Skeletal muscle tissue (tissue), 4 donors: ENCODE measurements around the gene RANGAP1. TPM values are rescaled to one million over a fixed set of nuclear protein-coding genes. Genes with fewer than 3 reads are reported as not detected.

Experiments used
- H3K27ac ChIP-seq: one replicate; pipeline ENCODE4 v1.7.0; 2013; ENCODE audit warnings: mild to moderate bottlenecking, low read depth, low read length, inconsistent platforms
- H3K27me3 ChIP-seq, 3 donors: one replicate each; pipeline ENCODE4 v1.7.0; 2013; ENCODE audit warnings: low read length in 3 of 3; ENCODE audit not compliant: control insufficient read depth in 3 of 3, insufficient read depth in 3 of 3
- H3K36me3 ChIP-seq, 3 donors: one replicate each; pipeline ENCODE4 v1.7.0; 2013; ENCODE audit warnings: low read length in 3 of 3; ENCODE audit not compliant: control insufficient read depth in 3 of 3, insufficient read depth in 3 of 3
- H3K4me1 ChIP-seq, 3 donors: one replicate each; pipeline ENCODE4 v1.7.0; 2013; ENCODE audit warnings: low read length in 3 of 3, mild to moderate bottlenecking in 3 of 3; ENCODE audit not compliant: control insufficient read depth in 3 of 3, insufficient read depth in 3 of 3
- H3K4me3 ChIP-seq, 3 donors: one replicate each; pipeline ENCODE4 v1.7.0; 2013; ENCODE audit warnings: low read length in 3 of 3
- H3K9ac ChIP-seq, 3 donors: one replicate each; pipeline ENCODE4 v1.7.0; 2013; ENCODE audit warnings: low read length in 3 of 3, mild to moderate bottlenecking in 3 of 3, moderate library complexity in 2 of 3, low read depth in 1 of 3
- H3K9me3 ChIP-seq, 3 donors: one replicate each; pipeline ENCODE4 v1.7.0; 2013; ENCODE audit warnings: low read length in 3 of 3; ENCODE audit not compliant: control insufficient read depth in 3 of 3
- total RNA-seq: library from RNA; depleted of rRNA; stranded (reverse); fragments of >200 nt; gene quantifications from one replicate; pipeline ENCODE4 v1.2.3, GENCODE V29; 2014
- donor health status: Osteomylitis.

Gene RANGAP1
- total RNA-seq, 1 donor from 2014 or later: 10.4 TPM

GRCh38 chr22:41286639-41287091 is 678 bp upstream of the RANGAP1 start:
- H3K27ac ChIP-seq: peak overlapping the region; percentile 72

GRCh38 chr22:41285441-41285819 is 557 bp downstream of the RANGAP1 start:
- H3K9ac ChIP-seq: peak overlapping the region; percentile 72 to 85 (median 79)
- H3K27me3 ChIP-seq: no peaks in the 10 kb centered on the region
- peaks cover 12 to 16% (median 13%) of the 10 kb centered on the region in 3 donors for H3K36me3 ChIP-seq
- H3K9me3 ChIP-seq: no peaks in the 10 kb centered on the region
- peak overlapping the region; percentile 78 to 90 (median 86) for H3K4me3 ChIP-seq
- peak overlapping the region; percentile 73 for H3K27ac ChIP-seq
- peaks cover 11 to 22% (median 15%) of the 10 kb centered on the region in 3 donors for H3K4me1 ChIP-seq

More at GRCh38 chr22:41286639-41287091, 678 bp upstream of the RANGAP1 start:
- peaks cover 1 to 6% (median 4%) of the 10 kb centered on the region in 3 donors for H3K36me3 ChIP-seq
- peak overlapping the region; percentile 84 to 95 (median 88) for H3K4me3 ChIP-seq
- peaks cover 11 to 22% (median 15%) of the 10 kb centered on the region in 3 donors for H3K4me1 ChIP-seq
- no peaks in the 10 kb centered on the region for H3K9me3 ChIP-seq
- H3K27me3 ChIP-seq: no peaks in the 10 kb centered on the region
- H3K9ac ChIP-seq: peak overlapping the region; percentile 64 to 92 (median 91)

GRCh38 chr22:41284465-41284864 is 1.5 kb downstream of the RANGAP1 start:
- Histone ChIP-seq H3K9ac (no peak overlapping the region), H3K4me3 (no peak overlapping the region), H3K27ac (no peak overlapping the region), H3K9me3 (no peaks in the 10 kb centered on the region), H3K36me3 (peaks cover 19 to 22% (median 19%) of the 10 kb centered on the region in 3 donors), H3K27me3 (no peaks in the 10 kb centered on the region), H3K4me1 (peaks cover 11 to 22% (median 15%) of the 10 kb centered on the region in 3 donors)

DNA sequence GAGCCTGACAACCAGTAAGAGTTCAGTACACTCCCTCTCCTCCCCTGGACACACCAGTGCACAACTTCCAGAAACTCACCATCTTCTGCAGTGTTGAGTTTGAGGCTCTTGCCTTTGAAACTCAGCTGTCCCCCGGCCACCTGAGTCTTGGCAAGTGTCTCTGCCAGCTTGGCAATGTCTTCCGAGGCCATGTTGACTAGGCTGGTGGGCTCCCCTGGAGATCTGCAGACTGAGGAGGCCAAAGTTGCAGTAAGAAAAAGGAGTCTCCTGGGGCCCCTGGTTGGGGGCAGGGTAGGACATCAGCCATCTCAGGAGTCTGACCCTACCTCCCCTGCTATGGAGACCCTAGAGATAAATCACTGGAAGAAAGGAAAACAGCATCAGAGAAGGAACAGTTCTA is 5.1 kb downstream of the RANGAP1 start:
- Histone ChIP-seq H3K27me3 (no peaks in the 10 kb centered on the region), H3K4me1 (peaks cover 10 to 15% (median 10%) of the 10 kb centered on the region in 3 donors), H3K36me3 (peaks cover 24 to 29% (median 26%) of the 10 kb centered on the region in 3 donors), H3K4me3 (no peak overlapping the region), H3K9me3 (no peaks in the 10 kb centered on the region), H3K9ac (no peak overlapping the region), H3K27ac (no peak overlapping the region)

GRCh38 chr22:41280065-41280464 is 5.9 kb downstream of the RANGAP1 start:
- H3K36me3 ChIP-seq: peaks cover 26 to 32% (median 29%) of the 10 kb centered on the region in 3 donors

DNA sequence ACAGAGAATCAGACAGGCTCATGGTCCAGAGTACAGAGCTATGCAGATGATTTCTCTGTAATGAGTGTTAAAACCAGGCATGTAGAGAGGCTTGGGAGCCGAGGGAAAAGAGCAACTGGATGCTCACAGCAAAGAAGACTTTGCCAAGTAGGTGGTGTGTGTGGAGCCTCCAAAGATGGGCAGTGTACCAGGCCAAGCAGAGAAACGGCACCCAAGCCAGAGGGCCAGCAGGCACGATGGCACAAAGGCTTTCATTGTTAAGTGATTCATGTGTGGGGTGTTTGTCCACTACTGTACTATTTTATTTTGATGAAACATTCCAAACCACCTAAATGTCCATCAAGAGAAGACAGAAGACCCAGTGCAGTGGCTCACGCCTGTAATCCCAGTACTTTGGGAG is 11.1 kb downstream of the RANGAP1 start:
- Histone ChIP-seq H3K9ac (no peak overlapping the region), H3K36me3 (peaks cover 29 to 48% (median 44%) of the 10 kb centered on the region in 3 donors), H3K9me3 (no peaks in the 10 kb centered on the region), H3K27ac (no peak overlapping the region), H3K4me3 (no peak overlapping the region), H3K4me1 (no peaks in the 10 kb centered on the region), H3K27me3 (no peaks in the 10 kb centered on the region)

More at GRCh38 chr22:41280065-41280464, 5.9 kb downstream of the RANGAP1 start:
- Histone ChIP-seq H3K27ac (no peak overlapping the region), H3K4me1 (peaks cover 2 to 7% (median 4%) of the 10 kb centered on the region in 3 donors), H3K9me3 (no peaks in the 10 kb centered on the region), H3K27me3 (no peaks in the 10 kb centered on the region), H3K9ac (no peak overlapping the region), H3K4me3 (no peak overlapping the region)

DNA sequence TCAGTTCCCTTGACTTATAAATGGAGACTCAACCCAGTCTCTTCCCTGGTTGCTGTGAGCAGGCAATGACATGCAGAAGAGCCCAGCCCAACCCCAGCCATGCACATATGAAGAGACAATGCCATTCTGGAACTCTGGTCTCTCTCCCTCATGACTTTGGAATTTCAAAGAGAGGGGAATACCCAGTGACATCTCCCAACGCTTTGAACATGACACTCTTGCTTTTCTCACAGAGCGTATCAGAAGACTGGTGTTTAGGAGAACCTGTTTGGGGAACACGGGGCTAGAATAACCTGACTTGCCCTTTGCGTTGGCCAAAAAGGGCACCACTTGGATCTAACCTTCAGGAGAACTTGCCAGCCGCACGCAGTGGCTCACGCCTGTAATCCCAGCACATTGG is 12.9 kb downstream of the RANGAP1 start:
- Histone ChIP-seq H3K27me3 (no peaks in the 10 kb centered on the region), H3K36me3 (peaks cover 34 to 46% (median 46%) of the 10 kb centered on the region in 3 donors), H3K4me3 (no peak overlapping the region), H3K4me1 (no peaks in the 10 kb centered on the region), H3K9ac (no peak overlapping the region), H3K9me3 (no peaks in the 10 kb centered on the region), H3K27ac (no peak overlapping the region)

- Histone ChIP-seq H3K27ac (no peak overlapping the region), H3K9me3 (no peaks in the 10 kb centered on the region), H3K36me3 (peaks cover 40 to 53% (median 52%) of the 10 kb centered on the region in 3 donors), H3K9ac (no peak overlapping the region), H3K27me3 (no peaks in the 10 kb centered on the region), H3K4me3 (no peak overlapping the region), H3K4me1 (no peaks in the 10 kb centered on the region)
Observed at GRCh38 chr22:41271787-41272186, 14.2 kb downstream of the RANGAP1 start.

DNA sequence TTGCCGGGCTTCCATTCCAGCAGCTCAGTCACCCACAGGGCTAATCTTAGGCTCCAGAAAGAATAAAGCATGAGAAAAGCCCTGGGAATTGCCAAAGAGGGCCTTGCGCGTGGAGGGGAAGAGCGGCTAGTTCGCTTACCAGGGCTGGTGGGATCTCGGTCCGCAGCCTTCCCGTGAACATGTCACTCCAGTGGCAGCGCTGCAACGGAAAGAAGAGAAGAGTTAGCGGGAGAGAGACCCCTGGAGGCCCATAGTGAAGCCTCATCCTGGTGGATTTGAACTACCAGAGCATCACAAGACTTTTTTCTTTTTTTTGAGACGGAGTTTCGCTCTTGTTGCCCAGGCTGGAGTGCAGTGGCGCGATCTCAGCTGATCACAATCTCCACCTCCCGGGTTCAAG is 18.0 kb downstream of the RANGAP1 start:
- Histone ChIP-seq H3K27ac (no peak overlapping the region), H3K4me1 (no peaks in the 10 kb centered on the region), H3K4me3 (no peak overlapping the region), H3K27me3 (no peaks in the 10 kb centered on the region), H3K9ac (no peak overlapping the region), H3K36me3 (peaks cover 46 to 55% (median 50%) of the 10 kb centered on the region in 3 donors), H3K9me3 (no peaks in the 10 kb centered on the region)

- Histone ChIP-seq H3K36me3 (peaks cover 56 to 61% (median 60%) of the 10 kb centered on the region in 3 donors), H3K27ac (no peak overlapping the region), H3K4me3 (no peak overlapping the region), H3K9ac (no peak overlapping the region), H3K4me1 (no peaks in the 10 kb centered on the region), H3K27me3 (no peaks in the 10 kb centered on the region), H3K9me3 (no peaks in the 10 kb centered on the region)
Observed at GRCh38 chr22:41264408-41264941, 21.5 kb downstream of the RANGAP1 start.
